H1 (cell line): ENCODE results near the gene ARL6IP5. TPM values are rescaled to one million over a fixed set of nuclear protein-coding genes. Genes with fewer than 3 reads are reported as not detected.

Experiments
- CTCF ChIA-PET: fragments of 300-600 bp; sonication (Branson Sonifier 250); formaldehyde crosslinking; loops from one replicate; lab custom pipeline; 2021; ENCODE audit not compliant: partially characterized antibody; lab: Charles Lee
- POLR2A ChIA-PET: fragments of 300-600 bp; sonication (Branson Sonifier 250); formaldehyde crosslinking; loops from one replicate; lab custom pipeline; 2021; ENCODE audit warnings: inconsistent platforms; ENCODE audit not compliant: partially characterized antibody; lab: Charles Lee
- DNase-seq, 2 experiments: peaks; one replicate each; pipeline versions ENCODE4 v3.0.0 to v3.0.0-alpha.2; 2010 to 2022; ENCODE audit warnings: low spot score in 2 of 2, low read depth in 1 of 2, mixed read lengths in 1 of 2
- FAIRE-seq: peaks from 2 replicates; lab custom pipeline; 2011; peaks lifted over from hg19 to GRCh38; lab: Jason Lieb, UNC
- H2AFZ ChIP-seq: 2 replicates; pipeline ENCODE4 v1.8.1; 2012; ENCODE audit warnings: low read length, inconsistent platforms
- H2AK5ac ChIP-seq: 2 replicates; pipeline ENCODE4 v1.6.1; 2013; ENCODE audit warnings: low read depth, low read length
- H2BK120ac ChIP-seq: replicated peaks from 2 replicates; pipeline ENCODE3; 2013; ENCODE audit warnings: low read depth, low read length, inconsistent platforms
- H2BK12ac ChIP-seq: 2 replicates; pipeline ENCODE4 v1.6.1; 2013; ENCODE audit warnings: low read depth, low read length
- H2BK15ac ChIP-seq: 2 replicates; pipeline ENCODE4 v1.6.1; 2013; ENCODE audit warnings: low read length
- H2BK20ac ChIP-seq: 2 replicates; pipeline ENCODE4 v1.6.1; 2013; ENCODE audit warnings: low read length
- H2BK5ac ChIP-seq: 2 replicates; pipeline ENCODE4 v1.6.1; 2013; ENCODE audit warnings: low read depth, low read length
- H3K14ac ChIP-seq: 2 replicates; pipeline ENCODE4 v1.6.1; 2013; ENCODE audit warnings: inconsistent platforms; ENCODE audit not compliant: insufficient read length
- H3K18ac ChIP-seq: 2 replicates; pipeline ENCODE4 v1.6.1; 2013; ENCODE audit warnings: low read length; ENCODE audit errors: extremely low read depth
- H3K23ac ChIP-seq: 2 replicates; pipeline ENCODE4 v1.6.1; 2013; ENCODE audit warnings: inconsistent platforms; ENCODE audit not compliant: insufficient read length
- H3K23me2 ChIP-seq: 2 replicates; pipeline ENCODE4 v1.6.1; 2013; ENCODE audit warnings: low read depth, low read length
- H3K27ac ChIP-seq: 2 replicates; pipeline ENCODE4 v1.6.1; 2011; ENCODE audit warnings: low read depth, low read length, inconsistent platforms
- H3K27me3 ChIP-seq, 4 experiments: replicated peaks in 1 of 4; 1 replicate in 1 of 4; 2 replicates in 3 of 4; pipeline versions ENCODE4 v1.6.1 to v1.8.1; 2011 to 2013; ENCODE audit warnings: low read length in 3 of 4, mild to moderate bottlenecking in 3 of 4, inconsistent platforms in 2 of 4, mixed read lengths in 2 of 4, moderate library complexity in 1 of 4; ENCODE audit not compliant: control insufficient read depth in 3 of 4, insufficient read depth in 3 of 4; ENCODE audit errors: extremely low read depth in 1 of 4
- H3K36me3 ChIP-seq, 4 experiments: 2 replicates each; pipeline versions ENCODE4 v1.6.1 to v1.8.1; 2011 to 2013; ENCODE audit warnings: mild to moderate bottlenecking in 4 of 4, low read length in 3 of 4, moderate library complexity in 2 of 4, control low read depth in 1 of 4, inconsistent platforms in 1 of 4; ENCODE audit not compliant: insufficient read depth in 4 of 4, control insufficient read depth in 2 of 4
- H3K4ac ChIP-seq: replicated peaks from 2 replicates; pipeline ENCODE3; 2013; ENCODE audit warnings: low read length, low read depth, mixed read lengths, inconsistent platforms; ENCODE audit not compliant: insufficient read length
- H3K4me1 ChIP-seq, 4 experiments: replicated peaks in 1 of 4; 1 replicate in 1 of 4; 2 replicates in 3 of 4; pipeline versions ENCODE4 v1.6.1 to v1.8.1; 2011 to 2013; ENCODE audit warnings: low read length in 3 of 4, inconsistent platforms in 2 of 4, mixed read lengths in 1 of 4; ENCODE audit not compliant: insufficient read depth in 4 of 4, control insufficient read depth in 3 of 4
- H3K4me2 ChIP-seq, 2 experiments: 2 replicates each; pipeline versions ENCODE4 v1.6.1 to v1.8.1; 2011 to 2013; ENCODE audit warnings: low read depth in 2 of 2, low read length in 2 of 2, control low read depth in 1 of 2, inconsistent platforms in 1 of 2, mild to moderate bottlenecking in 1 of 2; ENCODE audit not compliant: insufficient read depth in 1 of 2
- H3K4me3 ChIP-seq, 4 experiments: fragments of 200-600, 300-600 bp in 1 of 4; sonication (generic), shearing (Covaris generic), sonication (Bioruptor Twin) in 1 of 4; 2 replicates each; pipeline versions ENCODE4 v1.5.1 to v1.8.1; 2011 to 2016; ENCODE audit warnings: low read length in 4 of 4, low read depth in 3 of 4, control low read depth in 2 of 4, inconsistent platforms in 2 of 4, mild to moderate bottlenecking in 2 of 4, mixed read lengths in 1 of 4, moderate library complexity in 1 of 4; ENCODE audit not compliant: insufficient read depth in 2 of 4; ENCODE audit errors: extremely low read depth in 1 of 4
- H3K56ac ChIP-seq: replicated peaks from 2 replicates; pipeline ENCODE3; 2013; ENCODE audit warnings: low read depth, mild to moderate bottlenecking, mixed read lengths, low read length, inconsistent platforms; ENCODE audit not compliant: insufficient read length
- H3K79me1 ChIP-seq: 2 replicates; pipeline ENCODE4 v1.6.1; 2013; ENCODE audit warnings: low read depth, low read length, control low read depth
- H3K79me2 ChIP-seq, 2 experiments: 2 replicates each; pipeline versions ENCODE4 v1.6.1 to v1.8.1; 2012 to 2013; ENCODE audit warnings: low read length in 2 of 2, mild to moderate bottlenecking in 2 of 2, inconsistent platforms in 1 of 2; ENCODE audit not compliant: insufficient read depth in 2 of 2, control insufficient read depth in 1 of 2
- H3K9ac ChIP-seq, 4 experiments: replicated peaks in 1 of 4; 1 replicate in 1 of 4; 2 replicates in 3 of 4; pipeline versions ENCODE4 v1.6.1 to v1.8.1; 2011 to 2013; ENCODE audit warnings: low read depth in 3 of 4, low read length in 3 of 4, control low read depth in 2 of 4, mild to moderate bottlenecking in 2 of 4, moderate library complexity in 2 of 4, inconsistent platforms in 1 of 4; ENCODE audit errors: extremely low read depth in 1 of 4
- H3K9me3 ChIP-seq, 2 experiments: 2 replicates each; pipeline versions ENCODE4 v1.6.1 to v1.8.1; 2012 to 2013; ENCODE audit warnings: mild to moderate bottlenecking in 2 of 2, moderate library complexity in 2 of 2, control low read depth in 1 of 2, inconsistent platforms in 1 of 2, low read depth in 1 of 2, low read length in 1 of 2, mixed read lengths in 1 of 2; ENCODE audit not compliant: insufficient read depth in 2 of 2
- H4K20me1 ChIP-seq, 2 experiments: replicated peaks in 1 of 2; 2 replicates each; pipeline versions ENCODE3 to v1.8.1; 2011 to 2013; ENCODE audit warnings: inconsistent platforms in 2 of 2, low read length in 2 of 2, mild to moderate bottlenecking in 1 of 2; ENCODE audit not compliant: insufficient read depth in 2 of 2, control insufficient read depth in 1 of 2
- H4K5ac ChIP-seq: 2 replicates; pipeline ENCODE4 v1.6.1; 2013; ENCODE audit warnings: low read length, low read depth, mixed read lengths, inconsistent platforms; ENCODE audit not compliant: insufficient read length
- H4K8ac ChIP-seq: 2 replicates; pipeline ENCODE4 v1.8.0; 2013; ENCODE audit warnings: mild to moderate bottlenecking, moderate library complexity, low read length, inconsistent platforms; ENCODE audit not compliant: insufficient read depth; ENCODE audit errors: extremely low read depth
- H4K91ac ChIP-seq: replicated peaks from 2 replicates; pipeline ENCODE3; 2013; ENCODE audit warnings: low read length, mixed read lengths, inconsistent platforms; ENCODE audit not compliant: insufficient read length
- ASH2L ChIP-seq: fragments of 200-600, 300-600 bp; sonication (generic); IDR thresholded peaks from one replicate; pipeline ENCODE4 v1.7.1; 2017; ENCODE audit warnings: low read length
- BACH1 ChIP-seq: IDR thresholded peaks from 2 replicates; pipeline ENCODE4 v1.6.1; 2012; ENCODE audit warnings: low read length, improper control_type of control experiment
- BRCA1 ChIP-seq: IDR thresholded peaks from 2 replicates; pipeline ENCODE4 v1.6.1; 2012; ENCODE audit warnings: low read depth, low read length, improper control_type of control experiment
- CBX5 ChIP-seq: fragments of 300-800, 300-1000 bp; sonication (generic); IDR thresholded peaks from 2 replicates; pipeline ENCODE4 v1.7.1; 2016; ENCODE audit warnings: antibody characterized with exemption, low read length, low read depth
- CHD2 ChIP-seq: IDR thresholded peaks from 2 replicates; pipeline ENCODE4 v1.6.1; 2012; ENCODE audit warnings: low read length, improper control_type of control experiment
- CTBP2 ChIP-seq: IDR thresholded peaks from 2 replicates; pipeline ENCODE4 v1.7.0; 2011; ENCODE audit warnings: borderline replicate concordance, mild to moderate bottlenecking, moderate library complexity, mixed read lengths, low read length; ENCODE audit not compliant: insufficient read depth, insufficient read length
- EGR1 ChIP-seq: IDR thresholded peaks from 2 replicates; pipeline ENCODE4 v1.6.1; 2011; ENCODE audit warnings: low read depth, low read length, borderline replicate concordance
- HDAC6 ChIP-seq: IDR thresholded peaks from one replicate; pipeline ENCODE4 v1.7.1; 2012; ENCODE audit warnings: low read depth, mild to moderate bottlenecking, inconsistent platforms, low read length, moderate library complexity
- KDM1A ChIP-seq: fragments of 200-600, 300-600 bp; sonication (generic); IDR thresholded peaks from 2 replicates; pipeline ENCODE4 v1.7.1; 2016; ENCODE audit warnings: mild to moderate bottlenecking, low read length, borderline replicate concordance
- MAFK ChIP-seq: IDR thresholded peaks from 2 replicates; pipeline ENCODE4 v1.6.1; 2012; ENCODE audit warnings: low read depth, mild to moderate bottlenecking, improper control_type of control experiment, low read length
- NRF1 ChIP-seq: IDR thresholded peaks from 2 replicates; pipeline ENCODE4 v1.6.1; 2011; ENCODE audit warnings: mild to moderate bottlenecking, low read depth, low read length, improper control_type of control experiment
- POLR2AphosphoS5 ChIP-seq: IDR thresholded peaks from 2 replicates; pipeline ENCODE4 v1.6.1; 2011; ENCODE audit warnings: low read depth, low read length
- RBBP5 ChIP-seq: IDR thresholded peaks from 2 replicates; pipeline ENCODE4 v1.7.1; 2012; ENCODE audit warnings: low read depth, mild to moderate bottlenecking, inconsistent platforms, low read length, moderate library complexity, borderline replicate concordance
- RNF2 ChIP-seq: fragments of 200-900, 300-1000 bp; sonication (generic); IDR thresholded peaks from 2 replicates; pipeline ENCODE4 v1.7.1; 2016; ENCODE audit warnings: borderline replicate concordance, low read depth, mild to moderate bottlenecking, antibody characterized with exemption, low read length; ENCODE audit not compliant: poor library complexity, severe bottlenecking; ENCODE audit errors: missing control alignments
- TAF1 ChIP-seq: IDR thresholded peaks from 2 replicates; pipeline ENCODE4 v1.6.1; 2011; ENCODE audit warnings: mild to moderate bottlenecking, low read depth, low read length
- polyA plus RNA-seq, 7 experiments: library from polyadenylated mRNA; depleted of rRNA in 3 of 7; stranded (reverse) in 5 of 7; unstranded in 2 of 7; fragments of >200 nt in 5 of 7; fragments of 200-250 nt in 2 of 7; gene quantifications; 1 replicate in 5 of 7; 2 replicates in 1 of 7; 4 replicates in 1 of 7; pipeline versions ENCODE4 v1.2.1 to v1.2.3, GENCODE V29; 2011 to 2013; ENCODE audit warnings: missing spikeins in 2 of 7, mixed read lengths in 2 of 7
- total RNA-seq: library from RNA; stranded (reverse); fragmentation: NEBNext Ultra II Directional; extraction: Animal tissue kit (Norgen Biotek cat#: 25700); gene quantifications from 2 replicates; pipeline ENCODE4 v1.2.1, GENCODE V29; 2021
- TF ChIP-seq, protein P1 (sequence below): IDR thresholded peaks from 2 replicates; pipeline ENCODE4 v1.6.1; 2012; ENCODE audit warnings: inconsistent platforms

Gene ARL6IP5
- total and polyA plus RNA-seq, 2 of the 8 experiments (the other 6 are each of a cell fraction or from before 2014, with no cell fraction given), result 24.9 to 30.1 TPM

DNA sequence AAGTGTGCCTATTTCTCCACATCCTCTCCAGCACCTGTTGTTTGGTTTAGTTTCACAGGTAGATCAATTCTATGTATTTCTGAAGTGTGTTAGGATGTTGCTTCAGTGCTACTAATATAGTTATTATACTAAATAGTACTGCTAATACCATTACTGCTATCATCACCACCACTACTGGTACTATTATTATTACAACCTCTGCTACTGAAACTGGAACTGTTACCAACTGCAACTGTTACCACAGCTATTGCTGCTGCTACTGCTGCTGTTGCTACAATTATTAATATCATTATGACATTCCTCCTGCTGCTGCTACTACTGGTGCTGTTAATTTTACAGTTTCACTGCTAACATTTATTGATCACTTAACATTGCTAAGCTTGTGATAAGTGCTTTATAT is 46.0 kb downstream of the ARL6IP5 start:
- no peak overlapping the region for H3K23ac ChIP-seq
- H2AK5ac ChIP-seq, result no peak overlapping the region
- no peak overlapping the region for H3K9ac ChIP-seq
- no peaks in the 10 kb centered on the region for H3K79me1 ChIP-seq
- H3K27me3 ChIP-seq, result no peaks in the 10 kb centered on the region
- H2BK20ac ChIP-seq, result no peak overlapping the region
- no peak overlapping the region for H3K4me2 ChIP-seq
- FAIRE-seq (no peak), DNase-seq (no peak)
- H3K23me2 ChIP-seq, result no peaks in the 10 kb centered on the region; the same call in 1 of the 2 replicates
- no peaks in the 10 kb centered on the region for H4K20me1 ChIP-seq
- no peak overlapping the region for H2BK5ac ChIP-seq
- H3K4me3 ChIP-seq, result no peak overlapping the region
- H3K36me3 ChIP-seq, result no peaks in the 10 kb centered on the region
- H3K56ac ChIP-seq, result no peak overlapping the region
- H2BK15ac ChIP-seq, result no peak overlapping the region
- no peak overlapping the region for H2AFZ ChIP-seq
- H4K91ac ChIP-seq, result no peak overlapping the region
- ChIA-PET POLR2A (no interaction called here), CTCF (interaction anchor here (1.2 to 3.5 kb wide), 7 partner anchors 9 to 817 kb away, joined by 3 to 33 read pairs (median 4); partner anchors contain the start of gene LMOD3)
- no peak overlapping the region for H3K27ac ChIP-seq
- H4K5ac ChIP-seq, result no peak overlapping the region
- H4K8ac ChIP-seq, result no peak overlapping the region
- no peak overlapping the region for H2BK12ac ChIP-seq
- no peaks in the 10 kb centered on the region for H3K9me3 ChIP-seq
- no peaks in the 10 kb centered on the region for H3K4me1 ChIP-seq
- H3K79me2 ChIP-seq, result no peaks in the 10 kb centered on the region
- H3K14ac ChIP-seq, result no peak overlapping the region
- no peak overlapping the region for H3K4ac ChIP-seq
- no peak overlapping the region for H3K18ac ChIP-seq
- no peak overlapping the region for H2BK120ac ChIP-seq
- TF ChIP-seq BACH1, result no peak
- TF ChIP-seq, protein P1, sequence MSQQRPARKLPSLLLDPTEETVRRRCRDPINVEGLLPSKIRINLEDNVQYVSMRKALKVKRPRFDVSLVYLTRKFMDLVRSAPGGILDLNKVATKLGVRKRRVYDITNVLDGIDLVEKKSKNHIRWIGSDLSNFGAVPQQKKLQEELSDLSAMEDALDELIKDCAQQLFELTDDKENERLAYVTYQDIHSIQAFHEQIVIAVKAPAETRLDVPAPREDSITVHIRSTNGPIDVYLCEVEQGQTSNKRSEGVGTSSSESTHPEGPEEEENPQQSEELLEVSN, result no peak
- TF ChIP-seq EGR1, result no peak
- TF ChIP-seq HDAC6, result no peak
- no peak for TF ChIP-seq ASH2L
- TF ChIP-seq KDM1A, result no peak
- TF ChIP-seq POLR2AphosphoS5, result no peak
- no peak for TF ChIP-seq RNF2
- no peak for TF ChIP-seq RBBP5
- TF ChIP-seq BRCA1, result no peak
- no peak for TF ChIP-seq TAF1
- TF ChIP-seq CHD2, result no peak
- TF ChIP-seq CBX5, result no peak
- no peak for TF ChIP-seq MAFK
- no peak for TF ChIP-seq NRF1
- TF ChIP-seq CTBP2, result no peak
